GM20431 (cell line): Measurements from ENCODE around the gene WNT5A.

ENCODE experiments used
- in situ Hi-C: fragments of 300-500 bp; cut with MseI, MboI; formaldehyde crosslinking; loops from one replicate; pipeline ENCODE4 v1.15.0; 2020; ENCODE audit warnings: low sequenced_read_pairs; ENCODE audit not compliant: unreplicated experiment

The WNT5A gene

GRCh38 chr3:55486857-55487380 lies at the start of gene WNT5A:
Gene WNT5A (minus strand): TSS chr3:55487306. CDS start chr3:55486985, 321 bp downstream.
- in situ Hi-C loops: loop anchor here (10.0 kb wide), 1 partner anchor 238 kb away; no protein-coding TSS in a partner anchor

- in situ Hi-C loops: no loop called here
These were observed 47.8 kb upstream of the WNT5A start for GRCh38 chr3:55534876-55535275.

GRCh38 chr3:55532806-55533205 lies 45.7 kb upstream of the WNT5A start:
- in situ Hi-C loops: no loop called here

GRCh38 chr3:55531321-55531720 lies 44.2 kb upstream of the WNT5A start:
- in situ Hi-C loops: no loop called here

GRCh38 chr3:55527361-55527760 lies 40.3 kb upstream of the WNT5A start:
- in situ Hi-C loops: no loop called here

GRCh38 chr3:55526332-55527030 lies 39.4 kb upstream of the WNT5A start:
- in situ Hi-C loops: no loop called here

- in situ Hi-C loops: no loop called here
These were observed 38.3 kb upstream of the WNT5A start for GRCh38 chr3:55525436-55525835.

- in situ Hi-C loops: no loop called here
These were observed 37.6 kb upstream of the WNT5A start for GRCh38 chr3:55524565-55525244.

- in situ Hi-C loops: no loop called here
These were observed 36.4 kb upstream of the WNT5A start for GRCh38 chr3:55523471-55523870.

GRCh38 chr3:55521738-55522421 lies 34.8 kb upstream of the WNT5A start:
- in situ Hi-C loops: no loop called here

GRCh38 chr3:55521064-55521737 lies 34.1 kb upstream of the WNT5A start:
- in situ Hi-C loops: no loop called here

GRCh38 chr3:55519019-55519418 lies 31.9 kb upstream of the WNT5A start:
- in situ Hi-C loops: no loop called here

- in situ Hi-C loops: no loop called here
These were observed 31.3 kb upstream of the WNT5A start for GRCh38 chr3:55518451-55518850.

- in situ Hi-C loops: no loop called here
These were observed 29.4 kb upstream of the WNT5A start for GRCh38 chr3:55516392-55517030.

GRCh38 chr3:55515550-55516246 lies 28.6 kb upstream of the WNT5A start:
- in situ Hi-C loops: no loop called here

- in situ Hi-C loops: no loop called here
These were observed 27.9 kb upstream of the WNT5A start for GRCh38 chr3:55514962-55515361.

GRCh38 chr3:55512571-55513343 lies 25.7 kb upstream of the WNT5A start:
- in situ Hi-C loops: no loop called here

GRCh38 chr3:55511895-55512570 lies 24.9 kb upstream of the WNT5A start:
- in situ Hi-C loops: no loop called here
